B cell (primary cell): Measurements from ENCODE around the gene DDX23. TPM values are rescaled to one million over a fixed set of nuclear protein-coding genes. Genes with fewer than 3 reads are reported as not detected.

ENCODE experiments used
- ATAC-seq: fragments of 200-7000 bp; cut with Tn5 transposase; one replicate; pipeline ENCODE4 v1.10.0; 2021; ENCODE audit warnings: low read depth, mild to moderate bottlenecking, moderate number of reproducible peaks, moderate library complexity
- CTCF ChIA-PET: fragments of 350-600 bp; sonication (Branson Sonifier 250); formaldehyde crosslinking; loops from one replicate; lab custom pipeline; 2021; ENCODE audit warnings: antibody characterized with exemption, inconsistent platforms; lab: Charles Lee
- POLR2A ChIA-PET: fragments of 350-600 bp; sonication (Branson Sonifier 250); formaldehyde crosslinking; loops from one replicate; lab custom pipeline; 2021; ENCODE audit warnings: antibody characterized with exemption; lab: Charles Lee
- DNase-seq: peaks from one replicate; pipeline ENCODE4 v3.0.0; 2013
- H2AFZ ChIP-seq: 2 replicates; pipeline ENCODE4 v1.6.1; 2012; ENCODE audit warnings: mild to moderate bottlenecking, low read depth, low read length; ENCODE audit not compliant: insufficient read depth, poor library complexity, severe bottlenecking
- H3K27ac ChIP-seq, 2 donors: 1 replicate in 1 of 2; 2 replicates in 1 of 2; pipeline ENCODE4 v1.5.1; 2012 to 2013; ENCODE audit warnings: low read length in 2 of 2, mild to moderate bottlenecking in 2 of 2, moderate library complexity in 1 of 2
- H3K27me3 ChIP-seq, 4 experiments: fragments of 200-600 bp in 1 of 4; sonication (generic) in 1 of 4; replicated peaks in 1 of 4; 1 replicate in 2 of 4; 2 replicates in 2 of 4; pipeline versions ENCODE4 v1.6.1 to v1.7.0; 2013 to 2016; ENCODE audit warnings: low read length in 3 of 4, mild to moderate bottlenecking in 2 of 4, mixed read lengths in 1 of 4, moderate library complexity in 1 of 4; ENCODE audit not compliant: insufficient read depth in 4 of 4, control insufficient read depth in 3 of 4; ENCODE audit errors: control extremely low read depth in 1 of 4
- H3K36me3 ChIP-seq, 2 experiments: replicated peaks in 1 of 2; 1 replicate in 1 of 2; 2 replicates in 1 of 2; pipeline versions ENCODE4 v1.6.1 to v1.7.1; 2013; ENCODE audit warnings: low read length in 1 of 2; ENCODE audit not compliant: insufficient read depth in 2 of 2, control insufficient read depth in 1 of 2; ENCODE audit errors: control extremely low read depth in 1 of 2, extremely low read depth in 1 of 2
- H3K4me1 ChIP-seq, 2 donors: fragments of 200-600 bp in 1 of 2; sonication (generic) in 1 of 2; 1 replicate in 1 of 2; 2 replicates in 1 of 2; pipeline versions ENCODE4 v1.5.1 to v1.6.1; 2013 to 2017; ENCODE audit warnings: low read length in 2 of 2; ENCODE audit not compliant: control insufficient read depth in 2 of 2, insufficient read depth in 2 of 2
- H3K4me2 ChIP-seq: replicated peaks from 2 replicates; pipeline ENCODE3; 2012; ENCODE audit warnings: mild to moderate bottlenecking, low read depth, low read length; ENCODE audit not compliant: poor library complexity, severe bottlenecking
- H3K4me3 ChIP-seq, 5 experiments: fragments of 200-600 bp in 1 of 5; sonication (generic) in 1 of 5; 1 replicate in 3 of 5; 2 replicates in 2 of 5; pipeline versions ENCODE4 v1.5.1 to v1.7.0; 2011 to 2016; ENCODE audit warnings: low read length in 4 of 5, mild to moderate bottlenecking in 4 of 5, low read depth in 2 of 5, control low read depth in 1 of 5, moderate library complexity in 1 of 5; ENCODE audit not compliant: insufficient read depth in 1 of 5; ENCODE audit errors: control extremely low read depth in 1 of 5, extremely low read depth in 1 of 5
- H3K79me2 ChIP-seq: fragments of 200-600 bp; sonication (generic); one replicate; pipeline ENCODE4 v1.6.0; 2016; ENCODE audit warnings: low read length; ENCODE audit not compliant: control insufficient read depth, insufficient read depth
- H3K9ac ChIP-seq: fragments of 200-600 bp; sonication (generic); 2 replicates; pipeline ENCODE4 v1.6.1; 2017; ENCODE audit warnings: mild to moderate bottlenecking, low read length, moderate library complexity
- H3K9me3 ChIP-seq, 3 donors: one replicate each; pipeline versions ENCODE4 v1.6.1 to v1.7.1; 2013; ENCODE audit warnings: low read length in 2 of 3; ENCODE audit not compliant: control insufficient read depth in 2 of 3, insufficient read depth in 1 of 3; ENCODE audit errors: control extremely low read depth in 1 of 3
- H4K20me1 ChIP-seq: 2 replicates; pipeline ENCODE4 v1.6.0; 2012; ENCODE audit warnings: mild to moderate bottlenecking, low read length; ENCODE audit not compliant: insufficient read depth, control insufficient read depth, poor library complexity, severe bottlenecking
- H3K27ac Mint-ChIP-seq: one replicate; pipeline ENCODE4 v1.8.0; 2021; ENCODE audit warnings: mixed read lengths
- H3K27me3 Mint-ChIP-seq: one replicate; pipeline ENCODE4 v1.8.0; 2021; ENCODE audit warnings: mixed read lengths
- H3K4me1 Mint-ChIP-seq: one replicate; pipeline ENCODE4 v1.8.0; 2021; ENCODE audit warnings: mixed read lengths
- H3K4me3 Mint-ChIP-seq: one replicate; pipeline ENCODE4 v1.8.0; 2021; ENCODE audit warnings: mixed read lengths
- H3K9me3 Mint-ChIP-seq: one replicate; pipeline ENCODE4 v1.8.0; 2022; ENCODE audit warnings: mixed read lengths; ENCODE audit not compliant: insufficient read depth
- CTCF ChIP-seq: fragments of 200-600 bp; IDR thresholded peaks from one replicate; pipeline ENCODE4 v1.8.0; 2022; ENCODE audit warnings: antibody characterized with exemption, mild to moderate bottlenecking
- EZH2 ChIP-seq: IDR thresholded peaks from 2 replicates; pipeline ENCODE4 v1.6.1; 2012; ENCODE audit warnings: borderline replicate concordance, low read depth, mild to moderate bottlenecking, moderate library complexity, low read length; ENCODE audit not compliant: insufficient read depth, poor library complexity, severe bottlenecking
- WGBS: methylation state at CpG from one replicate; pipeline ENCODE4 v1.1.5; 2013; ENCODE audit warnings: missing lambda C conversion rate; ENCODE audit not compliant: insufficient coverage; 5-methylcytosine and 5-hydroxymethylcytosine counted together
- intact Hi-C: fragments of 100-400 bp; cut with micrococcal nuclease; formaldehyde crosslinking; loops from one replicate; pipeline ENCODE4 v1.10.0; 2022
- polyA plus RNA-seq: library from polyadenylated mRNA; depleted of rRNA; stranded (reverse); fragments of >200 nt; gene quantifications from 2 replicates; pipeline ENCODE4 v1.2.3, GENCODE V29; 2012
- total RNA-seq, 2 donors: library from RNA; stranded (reverse); fragments of 120-200 nt in 1 of 2; gene quantifications; 1 replicate in 1 of 2; 2 replicates in 1 of 2; pipeline versions ENCODE4 v1.2.3 to v1.2.4, GENCODE V29; 2013 to 2022

DDX23 gene
- total and polyA plus RNA-seq, 2 donors (not counting 1 experiment from before 2014, with no cell fraction given): 76.1 to 135 TPM

- Histone ChIP-seq H3K4me2 (peak overlapping the region; percentile 91), H3K27me3 (peaks cover 0 to 33% (median 13%) of the 10 kb centered on the region in 4 experiments)
These were observed 62.1 kb downstream of the DDX23 start for GRCh38 chr12:48789858-48790326.

More at GRCh38 chr12:48789858-48790326, 62.1 kb downstream of the DDX23 start:
- H3K79me2 ChIP-seq: no peaks in the 10 kb centered on the region
- Mint-ChIP-seq H3K4me1 (peaks cover 20% of the 10 kb centered on the region), H3K27ac (no peak overlapping the region), H3K4me3 (peak overlapping the region; percentile 78), H3K9me3 (no peaks in the 10 kb centered on the region), H3K27me3 (peaks cover 48% of the 10 kb centered on the region)
- intact Hi-C loops: no loop called here
- no peak overlapping the region for H3K9ac ChIP-seq
- CTCF ChIA-PET: interaction anchor here (0.6 kb wide), 1 partner anchor 971 kb away, joined by 4 read pairs; no protein-coding TSS in a partner anchor
- H3K4me3 ChIP-seq: no peak overlapping the region
- no peaks in the 10 kb centered on the region for H4K20me1 ChIP-seq
- H3K27ac ChIP-seq: no peak overlapping the region
- peaks cover 0 to 5% (median 0%) of the 10 kb centered on the region in 3 donors for H3K9me3 ChIP-seq
- DNase-seq (no peak), ATAC-seq (no peak)
- peaks cover 14 to 16% of the 10 kb centered on the region in 2 donors for H3K4me1 ChIP-seq
- no peak overlapping the region for H2AFZ ChIP-seq
- WGBS: 10% methylated on average over 3 of the region's 4 CpGs
- no peak for TF ChIP-seq CTCF
- no peak for TF ChIP-seq EZH2
- POLR2A ChIA-PET: interaction anchor here (0.5 kb wide), 1 partner anchor 38 kb away, joined by 5 read pairs; no protein-coding TSS in a partner anchor
- no peaks in the 10 kb centered on the region for H3K36me3 ChIP-seq
